Fibroblast of lung (primary cell): ENCODE data around the gene CSF2. TPM values are rescaled to one million over a fixed set of nuclear protein-coding genes. Genes with fewer than 3 reads are reported as not detected.

ENCODE experiments used
- DNase-seq, 2 donors: peaks; one replicate each; pipeline versions ENCODE4 v3.0.0 to v3.0.0-alpha.2; 2010; ENCODE audit warnings: low read depth in 2 of 2
- H2AFZ ChIP-seq: 2 replicates; pipeline ENCODE4 v1.5.1; 2012; ENCODE audit warnings: low read length, control low read depth, inconsistent platforms
- H3K27ac ChIP-seq: 2 replicates; pipeline ENCODE4 v1.5.1; 2011; ENCODE audit warnings: low read length, control low read depth; ENCODE audit not compliant: insufficient read depth
- H3K27me3 ChIP-seq: 2 replicates; pipeline ENCODE4 v1.5.1; 2011; ENCODE audit warnings: mild to moderate bottlenecking, low read length; ENCODE audit not compliant: control insufficient read depth, insufficient read depth
- H3K36me3 ChIP-seq: 2 replicates; pipeline ENCODE4 v1.5.1; 2011; ENCODE audit warnings: low read length; ENCODE audit not compliant: control insufficient read depth, insufficient read depth
- H3K4me1 ChIP-seq: 2 replicates; pipeline ENCODE4 v1.5.1; 2011; ENCODE audit warnings: low read length; ENCODE audit not compliant: control insufficient read depth, insufficient read depth; ENCODE audit errors: extremely low read depth
- H3K4me2 ChIP-seq: 2 replicates; pipeline ENCODE4 v1.5.1; 2011; ENCODE audit warnings: low read length, control low read depth; ENCODE audit not compliant: insufficient read depth; ENCODE audit errors: extremely low read depth
- H3K4me3 ChIP-seq, 4 experiments: fragments of 200-600 bp in 1 of 4; sonication (generic) in 1 of 4; replicated peaks in 1 of 4; 2 replicates each; pipeline ENCODE4 v1.5.1; 2011 to 2016; ENCODE audit warnings: low read length in 4 of 4, low read depth in 3 of 4, mild to moderate bottlenecking in 3 of 4, control low read depth in 2 of 4, inconsistent platforms in 1 of 4, mixed read lengths in 1 of 4; ENCODE audit not compliant: insufficient read depth in 1 of 4; ENCODE audit errors: control extremely low read depth in 1 of 4
- H3K79me2 ChIP-seq: 2 replicates; pipeline ENCODE4 v1.5.1; 2012; ENCODE audit warnings: mild to moderate bottlenecking, low read length, inconsistent platforms; ENCODE audit not compliant: control insufficient read depth, insufficient read depth
- H3K9ac ChIP-seq: 2 replicates; pipeline ENCODE4 v1.5.1; 2011; ENCODE audit warnings: mild to moderate bottlenecking, low read length, control low read depth; ENCODE audit not compliant: insufficient read depth
- H3K9me3 ChIP-seq: 2 replicates; pipeline ENCODE4 v1.5.1; 2012; ENCODE audit warnings: low read depth, low read length; ENCODE audit not compliant: control insufficient read depth, insufficient read depth
- H4K20me1 ChIP-seq: 2 replicates; pipeline ENCODE4 v1.5.1; 2011; ENCODE audit warnings: low read length; ENCODE audit not compliant: control insufficient read depth, insufficient read depth; ENCODE audit errors: extremely low read depth
- EZH2 ChIP-seq: IDR thresholded peaks from 2 replicates; pipeline ENCODE4 v1.5.1; 2012; ENCODE audit warnings: low read length, control low read depth, mild to moderate bottlenecking; ENCODE audit errors: missing control alignments
- polyA plus RNA-seq, 2 donors: library from polyadenylated mRNA; depleted of rRNA in 1 of 2; stranded (reverse) in 1 of 2; unstranded in 1 of 2; fragments of >200 nt; gene quantifications; 2 replicates each; pipeline ENCODE4 v1.2.1, GENCODE V29; 2011 to 2012; ENCODE audit warnings: missing spikeins in 1 of 2
- total RNA-seq: library from RNA; depleted of rRNA; stranded (reverse); fragments of >200 nt; gene quantifications from 2 replicates; pipeline ENCODE4 v1.2.1, GENCODE V29; 2014
- TF ChIP-seq, protein P1 (sequence below), 2 donors: IDR thresholded peaks in 1 of 2; conservative IDR thresholded peaks in 1 of 2; 1 replicate in 1 of 2; 2 replicates in 1 of 2; pipeline ENCODE4 v1.5.1; 2011 to 2012; ENCODE audit warnings: low read length in 2 of 2, control low read depth in 1 of 2, inconsistent platforms in 1 of 2, low read depth in 1 of 2, mild to moderate bottlenecking in 1 of 2

Gene CSF2
- total and polyA plus RNA-seq, 2 donors (not counting 1 experiment from before 2014, with no cell fraction given) = 0.09 to 0.66 TPM

DNA sequence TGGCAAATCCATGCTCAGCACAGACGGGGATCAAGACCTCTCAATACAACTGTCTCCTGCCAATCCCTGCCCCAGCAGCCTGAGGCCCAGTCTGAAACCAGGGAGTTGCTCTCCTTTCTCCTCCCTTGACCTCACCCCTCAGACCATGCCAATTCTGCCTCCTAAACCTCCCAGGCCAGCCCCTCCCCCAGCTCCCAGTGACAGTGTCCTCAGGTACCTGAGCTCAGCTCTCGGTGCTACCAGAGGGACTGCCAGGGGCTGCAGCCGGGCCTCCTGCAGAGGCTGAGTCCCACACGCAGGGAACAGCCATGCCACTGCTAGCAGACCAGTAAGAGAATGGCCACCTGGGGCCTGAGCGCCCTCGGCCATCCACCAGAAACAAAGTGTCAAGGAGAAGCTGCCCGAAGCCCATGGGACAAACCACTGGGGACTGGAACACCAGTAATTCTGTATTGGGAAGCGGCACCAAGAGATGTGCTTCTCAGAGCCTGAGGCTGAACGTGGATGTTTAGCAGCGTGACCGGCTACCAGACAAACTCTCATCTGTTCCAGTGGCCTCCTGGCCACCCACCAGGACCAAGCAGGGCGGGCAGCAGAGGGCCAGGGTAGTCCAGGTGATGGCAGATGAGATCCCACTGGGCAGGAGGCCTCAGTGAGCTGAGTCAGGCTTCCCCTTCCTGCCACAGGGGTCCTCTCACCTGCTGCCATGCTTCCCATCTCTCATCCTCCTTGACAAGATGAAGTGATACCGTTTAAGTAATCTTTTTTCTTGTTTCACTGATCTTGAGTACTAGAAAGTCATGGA, 13.7 kb upstream of the CSF2 start:
- Histone ChIP-seq H4K20me1 (no peaks in the 10 kb centered on the region), H3K36me3 (no peaks in the 10 kb centered on the region), H3K4me2 (no peak overlapping the region), H3K27ac (no peak overlapping the region), H3K9ac (no peak overlapping the region), H3K9me3 (no peaks in the 10 kb centered on the region), H3K27me3 (no peaks in the 10 kb centered on the region), H3K79me2 (no peaks in the 10 kb centered on the region), H3K4me1 (peaks cover under 1% of the 10 kb centered on the region), H2AFZ (no peak overlapping the region), H3K4me3 (no peak overlapping the region)
- no peak for TF ChIP-seq EZH2
- TF ChIP-seq, protein P1, sequence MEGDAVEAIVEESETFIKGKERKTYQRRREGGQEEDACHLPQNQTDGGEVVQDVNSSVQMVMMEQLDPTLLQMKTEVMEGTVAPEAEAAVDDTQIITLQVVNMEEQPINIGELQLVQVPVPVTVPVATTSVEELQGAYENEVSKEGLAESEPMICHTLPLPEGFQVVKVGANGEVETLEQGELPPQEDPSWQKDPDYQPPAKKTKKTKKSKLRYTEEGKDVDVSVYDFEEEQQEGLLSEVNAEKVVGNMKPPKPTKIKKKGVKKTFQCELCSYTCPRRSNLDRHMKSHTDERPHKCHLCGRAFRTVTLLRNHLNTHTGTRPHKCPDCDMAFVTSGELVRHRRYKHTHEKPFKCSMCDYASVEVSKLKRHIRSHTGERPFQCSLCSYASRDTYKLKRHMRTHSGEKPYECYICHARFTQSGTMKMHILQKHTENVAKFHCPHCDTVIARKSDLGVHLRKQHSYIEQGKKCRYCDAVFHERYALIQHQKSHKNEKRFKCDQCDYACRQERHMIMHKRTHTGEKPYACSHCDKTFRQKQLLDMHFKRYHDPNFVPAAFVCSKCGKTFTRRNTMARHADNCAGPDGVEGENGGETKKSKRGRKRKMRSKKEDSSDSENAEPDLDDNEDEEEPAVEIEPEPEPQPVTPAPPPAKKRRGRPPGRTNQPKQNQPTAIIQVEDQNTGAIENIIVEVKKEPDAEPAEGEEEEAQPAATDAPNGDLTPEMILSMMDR (conservative IDR thresholded peaks at IDR 0.05 in 1 of 2, IDR thresholded peaks at IDR 0.05 in 1 of 2; ENCODE audit: low read depth in 1 of 2, low read length in 2 of 2) = no peak
- DNase-seq = no peak

DNA sequence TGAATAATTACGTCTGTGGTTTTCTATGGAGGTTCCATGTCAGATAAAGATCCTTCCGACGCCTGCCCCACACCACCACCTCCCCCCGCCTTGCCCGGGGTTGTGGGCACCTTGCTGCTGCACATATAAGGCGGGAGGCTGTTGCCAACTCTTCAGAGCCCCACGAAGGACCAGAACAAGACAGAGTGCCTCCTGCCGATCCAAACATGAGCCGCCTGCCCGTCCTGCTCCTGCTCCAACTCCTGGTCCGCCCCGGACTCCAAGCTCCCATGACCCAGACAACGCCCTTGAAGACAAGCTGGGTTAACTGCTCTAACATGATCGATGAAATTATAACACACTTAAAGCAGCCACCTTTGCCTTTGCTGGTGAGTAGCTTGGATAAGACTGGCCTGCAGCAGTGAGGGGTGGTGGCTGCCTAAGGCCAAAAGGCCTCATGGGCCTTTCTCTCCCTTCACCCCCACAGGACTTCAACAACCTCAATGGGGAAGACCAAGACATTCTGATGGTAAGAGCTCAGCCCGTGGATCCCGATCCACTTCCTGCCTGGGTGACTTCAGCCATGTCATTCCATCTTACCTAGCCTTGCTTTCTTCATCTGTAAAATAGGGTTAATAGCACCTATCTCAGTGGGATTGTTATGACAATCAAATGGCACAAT, 13.0 kb upstream of the CSF2 start, which contains the start of gene IL3:
IL3 (plus strand) TSS at position 155 of the 661 bp plus-strand sequence; CDS start at position 207, 52 bp downstream.
- no peaks in the 10 kb centered on the region for H3K36me3 ChIP-seq
- TF ChIP-seq, protein P1 (conservative IDR thresholded peaks at IDR 0.05 in 1 of 2, IDR thresholded peaks at IDR 0.05 in 1 of 2; ENCODE audit: low read depth in 1 of 2, low read length in 2 of 2) = no peak
- no peak for TF ChIP-seq EZH2
- no peak for DNase-seq
- H2AFZ ChIP-seq = no peak within 1 kb of the TSS
- H3K79me2 ChIP-seq = no peaks in the 10 kb centered on the region
- peaks cover 4% of the 10 kb centered on the region for H3K4me1 ChIP-seq
- H3K4me3 ChIP-seq = no peak within 1 kb of the TSS
- no peak within 1 kb of the TSS for H3K27ac ChIP-seq
- H3K27me3 ChIP-seq = no peaks in the 10 kb centered on the region
- no peaks in the 10 kb centered on the region for H3K9me3 ChIP-seq
- no peak within 1 kb of the TSS for H3K4me2 ChIP-seq
- no peaks in the 10 kb centered on the region for H4K20me1 ChIP-seq
- H3K9ac ChIP-seq = no peak within 1 kb of the TSS

- Histone ChIP-seq H3K27ac (no peak overlapping the region), H3K4me3 (no peak overlapping the region), H3K27me3 (no peaks in the 10 kb centered on the region), H3K4me1 (peaks cover 4% of the 10 kb centered on the region), H3K79me2 (no peaks in the 10 kb centered on the region), H3K36me3 (no peaks in the 10 kb centered on the region), H3K9ac (no peak overlapping the region), H2AFZ (no peak overlapping the region), H3K9me3 (no peaks in the 10 kb centered on the region), H4K20me1 (no peaks in the 10 kb centered on the region), H3K4me2 (no peak overlapping the region)
- peak; percentile 36 to 75 for DNase-seq
- no peak for TF ChIP-seq EZH2
- TF ChIP-seq, protein P1 (conservative IDR thresholded peaks at IDR 0.05 in 1 of 2, IDR thresholded peaks at IDR 0.05 in 1 of 2; ENCODE audit: low read depth in 1 of 2, low read length in 2 of 2) = peak; percentile 93 to 96
Observed at GRCh38 chr5:132063090-132063911, 10.3 kb upstream of the CSF2 start.
